Trophoblast cell (in vitro differentiated cells and primary cell): Measurements from ENCODE around the gene TMEM245.

Experiments used
- DNase-seq, 2 donors: peaks; one replicate each; pipeline ENCODE4 v3.0.0-alpha.2; 2016
- H2AFZ ChIP-seq: 2 replicates; pipeline ENCODE4 v1.6.1; 2013; ENCODE audit warnings: low read length, moderate library complexity, mild to moderate bottlenecking; ENCODE audit not compliant: insufficient read depth, poor library complexity
- H2AK5ac ChIP-seq: 2 replicates; pipeline ENCODE4 v1.6.1; 2013; ENCODE audit warnings: mild to moderate bottlenecking, low read length
- H2BK120ac ChIP-seq: 2 replicates; pipeline ENCODE4 v1.6.1; 2013; ENCODE audit warnings: low read length, mild to moderate bottlenecking, moderate library complexity; ENCODE audit not compliant: insufficient read depth, poor library complexity
- H2BK12ac ChIP-seq: 2 replicates; pipeline ENCODE4 v1.6.1; 2013; ENCODE audit warnings: mild to moderate bottlenecking, low read length, moderate library complexity
- H2BK5ac ChIP-seq: 2 replicates; pipeline ENCODE4 v1.6.1; 2013; ENCODE audit warnings: low read length, low read depth, moderate library complexity, mild to moderate bottlenecking; ENCODE audit not compliant: poor library complexity
- H3K14ac ChIP-seq: 2 replicates; pipeline ENCODE4 v1.6.1; 2013; ENCODE audit warnings: mild to moderate bottlenecking, low read length
- H3K18ac ChIP-seq: 2 replicates; pipeline ENCODE4 v1.6.1; 2013; ENCODE audit warnings: mild to moderate bottlenecking, low read length
- H3K23ac ChIP-seq: 2 replicates; pipeline ENCODE4 v1.6.1; 2013; ENCODE audit warnings: low read length
- H3K27ac ChIP-seq: 2 replicates; pipeline ENCODE4 v1.5.1; 2013; ENCODE audit warnings: low read depth, mild to moderate bottlenecking, inconsistent platforms, low read length, moderate library complexity
- H3K27me3 ChIP-seq: 2 replicates; pipeline ENCODE4 v1.6.1; 2013; ENCODE audit warnings: inconsistent platforms, mild to moderate bottlenecking, low read length, moderate library complexity; ENCODE audit not compliant: insufficient read depth
- H3K36me3 ChIP-seq, 2 experiments: 1 replicate in 1 of 2; 2 replicates in 1 of 2; pipeline ENCODE4 v1.6.1; 2013; ENCODE audit warnings: low read length in 2 of 2, mild to moderate bottlenecking in 2 of 2, moderate library complexity in 1 of 2; ENCODE audit not compliant: insufficient read depth in 2 of 2, control insufficient read depth in 1 of 2
- H3K4ac ChIP-seq: 2 replicates; pipeline ENCODE4 v1.6.1; 2013; ENCODE audit warnings: low read depth, mild to moderate bottlenecking, low read length, moderate library complexity
- H3K4me1 ChIP-seq, 2 experiments: 1 replicate in 1 of 2; 2 replicates in 1 of 2; pipeline ENCODE4 v1.6.1; 2013; ENCODE audit warnings: low read length in 2 of 2, mild to moderate bottlenecking in 2 of 2, moderate library complexity in 1 of 2; ENCODE audit not compliant: insufficient read depth in 2 of 2, control insufficient read depth in 1 of 2
- H3K4me2 ChIP-seq: 2 replicates; pipeline ENCODE4 v1.6.1; 2013; ENCODE audit warnings: inconsistent platforms, mild to moderate bottlenecking, low read length, moderate library complexity
- H3K4me3 ChIP-seq: 2 replicates; pipeline ENCODE4 v1.5.1; 2013; ENCODE audit warnings: mild to moderate bottlenecking, low read depth, low read length, inconsistent platforms
- H3K79me1 ChIP-seq: one replicate; pipeline ENCODE4 v1.6.1; 2013; ENCODE audit warnings: low read length
- H3K79me2 ChIP-seq: 2 replicates; pipeline ENCODE4 v1.6.1; 2013; ENCODE audit warnings: low read length, mild to moderate bottlenecking; ENCODE audit not compliant: control insufficient read depth, insufficient read depth, poor library complexity
- H3K9ac ChIP-seq: 2 replicates; pipeline ENCODE4 v1.6.1; 2013; ENCODE audit warnings: mild to moderate bottlenecking, low read length
- H3K9me3 ChIP-seq: 2 replicates; pipeline ENCODE4 v1.6.1; 2013; ENCODE audit warnings: low read depth, mild to moderate bottlenecking, control low read depth, inconsistent platforms, low read length; ENCODE audit not compliant: insufficient read depth
- H4K12ac ChIP-seq: 2 replicates; pipeline ENCODE4 v1.6.1; 2013; ENCODE audit warnings: low read depth, mild to moderate bottlenecking, low read length, moderate library complexity
- H4K8ac ChIP-seq: 2 replicates; pipeline ENCODE4 v1.6.1; 2013; ENCODE audit warnings: low read depth, mild to moderate bottlenecking, low read length, moderate library complexity
- H4K91ac ChIP-seq: one replicate; pipeline ENCODE4 v1.6.1; 2013; ENCODE audit warnings: low read depth, mild to moderate bottlenecking, low read length, moderate library complexity
- WGBS: extraction: QIAGEN DNeasy Blood & Tissue Kit; methylation state at CpG from one replicate; pipeline ENCODE4 v1.1.7; 2013; ENCODE audit warnings: missing lambda C conversion rate; ENCODE audit not compliant: insufficient read length, insufficient coverage; ENCODE audit errors: extremely low coverage; 5-methylcytosine and 5-hydroxymethylcytosine counted together

The TMEM245 gene

GRCh38 chr9:109114670-109115069 lies 5.1 kb downstream of the TMEM245 start:
- no peak overlapping the region for H3K14ac ChIP-seq
- no peak overlapping the region for H4K91ac ChIP-seq
- no peak overlapping the region for H3K18ac ChIP-seq
- H3K4me2 ChIP-seq, result no peak overlapping the region
- no peak overlapping the region for H2BK120ac ChIP-seq
- H3K27me3 ChIP-seq, result no peaks in the 10 kb centered on the region
- H3K4me1 ChIP-seq, result peaks cover 3 to 7% of the 10 kb centered on the region in 2 experiments
- H3K79me1 ChIP-seq, result peaks cover 7% of the 10 kb centered on the region
- H3K23ac ChIP-seq, result no peak overlapping the region
- H3K9me3 ChIP-seq, result no peaks in the 10 kb centered on the region
- H4K8ac ChIP-seq, result no peak overlapping the region
- no peak overlapping the region for H4K12ac ChIP-seq
- WGBS, result no CpG with 5 or more reads among the region's 3 CpGs
- H3K4ac ChIP-seq, result no peak overlapping the region
- no peak for DNase-seq
- no peak overlapping the region for H3K4me3 ChIP-seq
- H3K27ac ChIP-seq, result no peak overlapping the region
- H2AK5ac ChIP-seq, result no peak overlapping the region
- peaks cover 23% of the 10 kb centered on the region for H3K79me2 ChIP-seq
- H3K36me3 ChIP-seq, result no peaks in the 10 kb centered on the region
- H2BK5ac ChIP-seq, result no peak overlapping the region
- no peak overlapping the region for H2AFZ ChIP-seq
- no peak overlapping the region for H3K9ac ChIP-seq
- H2BK12ac ChIP-seq, result no peak overlapping the region

- H4K91ac ChIP-seq, result no peak overlapping the region
- H2BK120ac ChIP-seq, result no peak overlapping the region
- H3K36me3 ChIP-seq, result no peaks in the 10 kb centered on the region
- peaks cover 3 to 7% of the 10 kb centered on the region in 2 experiments for H3K4me1 ChIP-seq
- no CpG with 5 or more reads among the region's 12 CpGs for WGBS
- DNase-seq, result no peak
- no peak overlapping the region for H3K18ac ChIP-seq
- no peak overlapping the region for H2AFZ ChIP-seq
- no peaks in the 10 kb centered on the region for H3K9me3 ChIP-seq
- H4K8ac ChIP-seq, result no peak overlapping the region
- no peak overlapping the region for H2AK5ac ChIP-seq
- no peak overlapping the region for H3K4me3 ChIP-seq
- no peak overlapping the region for H2BK5ac ChIP-seq
- peak overlapping the region; percentile 84 for H3K4ac ChIP-seq
- no peak overlapping the region for H4K12ac ChIP-seq
- no peak overlapping the region for H3K23ac ChIP-seq
- no peak overlapping the region for H3K27ac ChIP-seq
- no peaks in the 10 kb centered on the region for H3K27me3 ChIP-seq
- H3K79me1 ChIP-seq, result peaks cover under 1% of the 10 kb centered on the region
- H3K14ac ChIP-seq, result no peak overlapping the region
- no peak overlapping the region for H2BK12ac ChIP-seq
- no peak overlapping the region for H3K9ac ChIP-seq
- peaks cover 18% of the 10 kb centered on the region for H3K79me2 ChIP-seq
- H3K4me2 ChIP-seq, result no peak overlapping the region
Observed at GRCh38 chr9:109113892-109114609, 5.7 kb downstream of the TMEM245 start.

DNA sequence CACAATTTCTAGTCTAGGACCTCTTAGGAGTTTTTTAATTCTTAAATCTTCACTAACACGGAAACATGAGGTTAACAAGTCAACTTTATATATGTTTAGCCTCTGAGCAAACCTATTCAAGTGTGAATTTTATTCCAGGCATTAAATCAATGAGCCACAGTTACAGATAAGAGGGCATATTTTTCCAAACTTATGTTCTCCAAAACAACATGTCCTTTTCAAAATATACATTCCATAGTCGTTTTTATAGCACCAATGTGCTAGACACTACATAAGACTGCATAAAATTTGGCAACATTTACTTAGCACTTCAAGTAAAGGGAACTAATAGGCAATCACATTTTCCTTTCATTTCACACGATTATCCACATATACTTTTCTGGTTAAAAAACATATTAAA lies 6.5 kb downstream of the TMEM245 start:
- H3K79me2 ChIP-seq, result peaks cover 11% of the 10 kb centered on the region
- no peak overlapping the region for H2AFZ ChIP-seq
- H4K91ac ChIP-seq, result no peak overlapping the region
- H3K4me2 ChIP-seq, result no peak overlapping the region
- H3K9ac ChIP-seq, result no peak overlapping the region
- H2BK120ac ChIP-seq, result no peak overlapping the region
- DNase-seq, result no peak
- H3K18ac ChIP-seq, result no peak overlapping the region
- no peak overlapping the region for H3K4ac ChIP-seq
- H3K36me3 ChIP-seq, result no peaks in the 10 kb centered on the region
- H3K4me3 ChIP-seq, result no peak overlapping the region
- H3K14ac ChIP-seq, result no peak overlapping the region
- no peak overlapping the region for H2BK5ac ChIP-seq
- no peak overlapping the region for H2AK5ac ChIP-seq
- no peak overlapping the region for H2BK12ac ChIP-seq
- peaks cover 0 to 3% of the 10 kb centered on the region in 2 experiments for H3K4me1 ChIP-seq
- no peaks in the 10 kb centered on the region for H3K79me1 ChIP-seq
- no peaks in the 10 kb centered on the region for H3K27me3 ChIP-seq
- no peak overlapping the region for H4K8ac ChIP-seq
- no peak overlapping the region for H4K12ac ChIP-seq
- no peak overlapping the region for H3K27ac ChIP-seq
- no peak overlapping the region for H3K23ac ChIP-seq
- H3K9me3 ChIP-seq, result no peaks in the 10 kb centered on the region
- no CpG with 5 or more reads among the region's 3 CpGs for WGBS

DNA sequence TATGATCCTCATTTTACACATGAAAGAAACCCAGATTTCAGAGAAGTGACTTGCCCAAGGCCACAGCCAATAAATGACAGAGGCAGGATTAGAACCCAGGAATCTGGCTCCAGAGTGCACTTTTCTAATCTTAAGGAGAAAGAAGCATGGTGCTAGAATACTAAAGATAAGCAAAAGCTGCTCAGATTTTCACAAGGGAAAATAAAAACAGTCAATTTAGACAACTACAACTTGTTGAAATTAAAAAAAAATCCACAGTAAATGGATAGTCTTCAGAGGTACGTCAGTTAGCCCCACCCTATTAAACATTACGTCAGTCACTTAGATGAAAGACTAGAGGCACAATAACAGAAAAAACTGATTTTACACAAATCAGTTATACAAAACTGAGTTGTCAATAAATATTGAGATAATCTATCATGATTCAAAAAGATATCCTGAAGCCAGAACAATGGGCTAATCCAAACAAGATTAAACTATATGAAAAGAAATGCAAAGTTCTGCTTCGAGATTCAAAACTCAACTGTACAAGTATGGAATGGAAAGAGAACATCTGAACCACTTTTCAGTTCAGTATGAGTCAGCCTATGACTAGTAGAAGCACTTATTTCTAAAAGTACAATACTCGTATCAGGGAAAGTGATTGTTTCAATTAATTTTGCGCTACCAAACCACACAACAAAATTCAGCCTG lies 9.3 kb downstream of the TMEM245 start:
- Histone ChIP-seq H2BK5ac (no peak overlapping the region), H4K8ac (no peak overlapping the region), H3K14ac (no peak overlapping the region), H3K27me3 (no peaks in the 10 kb centered on the region), H3K36me3 (peaks cover 0 to 2% of the 10 kb centered on the region in 2 experiments), H3K27ac (peak overlapping the region; percentile 69), H3K23ac (no peak overlapping the region), H4K12ac (no peak overlapping the region), H2AFZ (no peak overlapping the region), H3K9me3 (no peaks in the 10 kb centered on the region), H3K4me2 (no peak overlapping the region), H3K4ac (no peak overlapping the region), H3K9ac (no peak overlapping the region), H2AK5ac (no peak overlapping the region), H4K91ac (no peak overlapping the region), H2BK120ac (no peak overlapping the region), H2BK12ac (no peak overlapping the region), H3K79me2 (peaks cover 7% of the 10 kb centered on the region), H3K4me1 (peaks cover 0 to 4% of the 10 kb centered on the region in 2 experiments), H3K18ac (no peak overlapping the region), H3K4me3 (no peak overlapping the region), H3K79me1 (peaks cover 2% of the 10 kb centered on the region)
- no CpG with 5 or more reads among the region's 5 CpGs for WGBS
- DNase-seq, result peak in 1 of 2 donors; percentile 48
